Stomach (tissue), 9 donors: ENCODE measurements around the gene ATP5F1D. TPM values are rescaled to one million over a fixed set of nuclear protein-coding genes. Genes with fewer than 3 reads are reported as not detected.
A peak's percentile ranks its signal among the peaks of the same experiment; 100 is the strongest.

Experiments
- DNase-seq, 2 donors: peaks; one replicate each; pipeline versions ENCODE4 v3.0.0 to v3.0.0-alpha.2; 2013 to 2019
- H3K27ac ChIP-seq, 5 donors: fragments of 200-600 bp in 4 of 5; sonication (generic) in 4 of 5; one replicate each; pipeline ENCODE4 v1.5.1; 2013 to 2019; ENCODE audit warnings: mild to moderate bottlenecking in 1 of 5, moderate library complexity in 1 of 5
- H3K27me3 ChIP-seq, 3 donors: fragments of 200-600 bp; sonication (generic); one replicate each; pipeline ENCODE4 v1.5.1; 2017 to 2019; ENCODE audit warnings: mixed run types in 1 of 3
- H3K36me3 ChIP-seq, 4 donors: fragments of 200-600 bp; sonication (generic); 1 replicate in 3 of 4; 2 replicates in 1 of 4; pipeline ENCODE4 v1.5.1; 2016 to 2019
- H3K4me1 ChIP-seq, 4 donors: fragments of 200-600 bp; sonication (generic); one replicate each; pipeline ENCODE4 v1.5.1; 2016 to 2019
- H3K4me3 ChIP-seq, 4 donors: fragments of 200-600 bp; sonication (generic) in 3 of 4; one replicate each; pipeline ENCODE4 v1.5.1; 2016 to 2019; ENCODE audit warnings: mild to moderate bottlenecking in 1 of 4
- H3K9me3 ChIP-seq, 4 donors: fragments of 200-600 bp; sonication (generic); one replicate each; pipeline ENCODE4 v1.5.1; 2016 to 2019
- EP300 ChIP-seq: sonication (generic); formaldehyde crosslinking; IDR thresholded peaks from one replicate; pipeline ENCODE4 v1.6.1; 2017; ENCODE audit warnings: antibody characterized with exemption
- POLR2A ChIP-seq, 4 donors: fragments of 450-650 bp; IDR thresholded peaks; one replicate each; pipeline ENCODE4 v1.6.1; 2016; ENCODE audit warnings: antibody characterized with exemption in 4 of 4, control low read depth in 2 of 4, mild to moderate bottlenecking in 1 of 4, moderate library complexity in 1 of 4
- POLR2AphosphoS5 ChIP-seq, 3 donors: sonication (generic); formaldehyde crosslinking; IDR thresholded peaks; one replicate each; pipeline ENCODE4 v1.6.1; 2016; ENCODE audit warnings: antibody characterized with exemption in 3 of 3
- WGBS, 5 donors: extraction: QIAGEN DNeasy Blood & Tissue Kit in 3 of 5; methylation state at CpG; one replicate each; pipeline versions ENCODE4 v1.1.5 to v1.1.7; 2013 to 2018; 5-methylcytosine and 5-hydroxymethylcytosine counted together
- intact Hi-C: fragments of 100-400 bp; cut with DNase I; formaldehyde crosslinking; loops from one replicate; pipeline ENCODE4 v1.15.1; 2023; ENCODE audit warnings: low total_unique reads
- polyA plus RNA-seq, 3 donors: library from polyadenylated mRNA; stranded (reverse); fragments of 200-250 nt; gene quantifications; one replicate each; pipeline ENCODE4 v1.2.3, GENCODE V29; 2013
- total RNA-seq, 5 donors: library from RNA; depleted of rRNA; stranded (reverse); fragments of >200 nt; gene quantifications; one replicate each; pipeline versions ENCODE4 v1.1.0 to v1.2.3, GENCODE V29; 2014 to 2016
- TF ChIP-seq, protein P1 (sequence below), 7 experiments: fragments of 450-650 bp in 4 of 7; fragments of 200-600 bp in 3 of 7; sonication (generic) in 3 of 7; IDR thresholded peaks; one replicate each; pipeline ENCODE4 v1.5.1; 2016 to 2019; ENCODE audit warnings: antibody characterized with exemption in 7 of 7, control low read depth in 2 of 7, mild to moderate bottlenecking in 1 of 7
- donor health status: healthy with polysubstance abuse.
- donor health status: Bipolar disorder and iron deficiency.
- donor health status: healthy.

Gene ATP5F1D
- total and polyA plus RNA-seq, 8 donors = 26.4 to 905 (median 272) TPM

DNA sequence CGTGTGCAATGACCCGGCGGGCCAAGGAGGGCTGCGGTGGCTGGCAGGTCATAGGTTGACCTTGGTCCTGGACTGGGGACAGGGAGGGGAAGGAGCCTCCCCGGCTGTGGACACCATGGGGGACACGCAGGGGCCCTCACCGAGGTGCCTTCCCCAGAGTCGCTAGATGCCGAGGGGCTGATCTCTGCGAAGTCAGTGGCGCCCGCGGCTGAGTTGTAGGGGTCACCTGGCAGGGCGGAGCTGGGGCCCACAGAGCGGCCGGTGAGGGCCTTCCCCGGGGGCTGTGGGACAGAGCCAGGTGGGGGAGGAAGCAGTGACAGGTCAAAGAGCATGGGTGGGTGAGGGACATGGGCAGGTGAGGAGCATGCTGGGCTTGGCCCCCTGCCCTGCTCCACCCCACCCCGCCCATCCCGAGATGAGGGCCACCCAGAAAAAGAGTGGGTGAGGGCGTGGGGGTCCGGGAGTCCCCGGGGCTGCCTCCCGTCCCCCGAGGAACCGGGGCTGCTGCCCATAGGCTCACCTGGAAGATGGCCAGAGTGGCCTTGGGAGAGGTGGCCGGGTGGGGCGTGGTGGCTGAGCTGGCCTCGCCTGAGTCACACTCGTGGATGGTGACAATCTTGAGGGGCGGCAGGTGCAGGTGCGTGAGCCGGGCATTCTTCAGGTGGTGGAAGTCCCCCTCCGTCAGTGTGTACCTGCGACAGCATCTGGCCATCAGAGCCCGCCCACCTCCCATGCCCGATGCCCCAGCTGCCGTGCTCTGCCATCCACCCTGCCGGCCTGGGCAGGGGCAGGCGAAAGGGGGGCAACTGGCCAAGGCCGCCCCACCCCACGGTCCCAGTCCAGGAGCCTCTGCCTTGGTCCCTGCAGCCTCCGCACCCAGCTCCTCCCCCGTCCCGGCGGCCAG is 7.2 kb upstream of the ATP5F1D start:
- no peaks in the 10 kb centered on the region for H3K9me3 ChIP-seq
- no peak overlapping the region for H3K4me3 ChIP-seq
- H3K27me3 ChIP-seq = peaks cover 0 to 33% (median 11%) of the 10 kb centered on the region in 3 donors
- peaks cover 49 to 74% (median 68%) of the 10 kb centered on the region in 4 donors for H3K4me1 ChIP-seq
- 82 to 90% (median 86%) methylated on average over 27 to 45 of the region's 45 CpGs for WGBS, 5 donors
- no peak for DNase-seq
- intact Hi-C loops = no loop called here
- TF ChIP-seq, protein P1, sequence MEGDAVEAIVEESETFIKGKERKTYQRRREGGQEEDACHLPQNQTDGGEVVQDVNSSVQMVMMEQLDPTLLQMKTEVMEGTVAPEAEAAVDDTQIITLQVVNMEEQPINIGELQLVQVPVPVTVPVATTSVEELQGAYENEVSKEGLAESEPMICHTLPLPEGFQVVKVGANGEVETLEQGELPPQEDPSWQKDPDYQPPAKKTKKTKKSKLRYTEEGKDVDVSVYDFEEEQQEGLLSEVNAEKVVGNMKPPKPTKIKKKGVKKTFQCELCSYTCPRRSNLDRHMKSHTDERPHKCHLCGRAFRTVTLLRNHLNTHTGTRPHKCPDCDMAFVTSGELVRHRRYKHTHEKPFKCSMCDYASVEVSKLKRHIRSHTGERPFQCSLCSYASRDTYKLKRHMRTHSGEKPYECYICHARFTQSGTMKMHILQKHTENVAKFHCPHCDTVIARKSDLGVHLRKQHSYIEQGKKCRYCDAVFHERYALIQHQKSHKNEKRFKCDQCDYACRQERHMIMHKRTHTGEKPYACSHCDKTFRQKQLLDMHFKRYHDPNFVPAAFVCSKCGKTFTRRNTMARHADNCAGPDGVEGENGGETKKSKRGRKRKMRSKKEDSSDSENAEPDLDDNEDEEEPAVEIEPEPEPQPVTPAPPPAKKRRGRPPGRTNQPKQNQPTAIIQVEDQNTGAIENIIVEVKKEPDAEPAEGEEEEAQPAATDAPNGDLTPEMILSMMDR (IDR thresholded peaks at IDR 0.05) = no peak
- TF ChIP-seq EP300 = no peak
- TF ChIP-seq POLR2AphosphoS5 (IDR thresholded peaks at IDR 0.05) = no peak
- no peak for TF ChIP-seq POLR2A (IDR thresholded peaks at IDR 0.05)
- H3K36me3 ChIP-seq = peaks cover 0 to 6% (median 0%) of the 10 kb centered on the region in 4 donors
- H3K27ac ChIP-seq = no peak overlapping the region

GRCh38 chr19:1234955-1235380 is 6.6 kb upstream of the ATP5F1D start:
- Histone ChIP-seq H3K4me1 (peaks cover 49 to 80% (median 74%) of the 10 kb centered on the region in 4 donors), H3K27ac (no peak overlapping the region), H3K27me3 (peaks cover 0 to 33% (median 11%) of the 10 kb centered on the region in 3 donors), H3K4me3 (no peak overlapping the region), H3K36me3 (peaks cover 0 to 6% (median 0%) of the 10 kb centered on the region in 4 donors), H3K9me3 (no peaks in the 10 kb centered on the region)
- no peak for DNase-seq
- 89 to 94% (median 94%) methylated on average over 30 to 43 of the region's 43 CpGs for WGBS, 5 donors
- intact Hi-C loops = no loop called here
- TF ChIP-seq, protein P1 (IDR thresholded peaks at IDR 0.05) = no peak
- TF ChIP-seq POLR2A (IDR thresholded peaks at IDR 0.05) = no peak

- DNase-seq = peak in 1 of 2 donors; percentile 43
- intact Hi-C loops = no loop called here
- Histone ChIP-seq H3K4me1 (peaks cover 49 to 82% (median 77%) of the 10 kb centered on the region in 4 donors), H3K36me3 (peaks cover 0 to 6% (median 0%) of the 10 kb centered on the region in 4 donors), H3K27ac (no peak overlapping the region), H3K27me3 (peaks cover 0 to 33% (median 11%) of the 10 kb centered on the region in 3 donors), H3K9me3 (no peaks in the 10 kb centered on the region), H3K4me3 (peak overlapping the region in 1 of 4 donors; percentile 66)
- no peak for TF ChIP-seq POLR2AphosphoS5 (IDR thresholded peaks at IDR 0.05)
- TF ChIP-seq EP300 = no peak
- TF ChIP-seq, protein P1 (IDR thresholded peaks at IDR 0.05) = no peak
- WGBS, 5 donors = 58 to 78% (median 69%) methylated on average over 16 to 39 of the region's 39 CpGs
Measured at GRCh38 chr19:1235625-1236538, 5.7 kb upstream of the ATP5F1D start.

DNA sequence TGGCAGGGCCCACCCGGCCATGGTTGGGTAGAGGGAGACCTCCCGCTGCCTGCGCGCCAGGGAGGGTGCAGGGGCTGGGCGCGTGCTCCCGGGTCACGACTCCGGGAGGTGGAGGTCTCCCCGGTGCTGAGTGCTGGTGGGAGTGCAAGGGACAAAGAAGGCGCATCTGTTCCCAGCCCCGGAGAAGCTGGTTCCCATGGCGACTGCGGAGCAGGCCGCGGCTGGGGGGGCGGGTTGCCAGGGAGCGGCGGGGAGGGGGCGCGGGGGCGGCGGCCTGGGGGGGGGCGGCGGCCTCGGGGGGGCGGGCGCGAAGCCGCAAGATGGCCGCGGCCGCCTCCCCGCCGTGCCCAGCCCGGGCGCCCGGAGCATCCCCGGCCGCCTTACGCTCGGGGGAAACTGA is 5.0 kb upstream of the ATP5F1D start:
- TF ChIP-seq POLR2A (IDR thresholded peaks at IDR 0.05) (no peak), EP300 (no peak), POLR2AphosphoS5 (IDR thresholded peaks at IDR 0.05) (no peak)
- TF ChIP-seq, protein P1 (IDR thresholded peaks at IDR 0.05) = no peak
- DNase-seq = peak in 1 of 2 donors; percentile 56
- WGBS, 5 donors = 8 to 45% (median 15%) methylated on average over 9 to 39 of the region's 42 CpGs
- intact Hi-C loops = no loop called here
- no peaks in the 10 kb centered on the region for H3K9me3 ChIP-seq
- H3K27ac ChIP-seq = peak overlapping the region in 2 of 5 donors; percentile 27 to 100
- H3K36me3 ChIP-seq = peaks cover 0 to 6% (median 0%) of the 10 kb centered on the region in 4 donors
- peaks cover 0 to 33% (median 11%) of the 10 kb centered on the region in 3 donors for H3K27me3 ChIP-seq
- peaks cover 52 to 81% (median 76%) of the 10 kb centered on the region in 4 donors for H3K4me1 ChIP-seq
- peak overlapping the region; percentile 42 to 66 (median 56) for H3K4me3 ChIP-seq
